ENCODE measurements around the gene ACD.

DNA sequence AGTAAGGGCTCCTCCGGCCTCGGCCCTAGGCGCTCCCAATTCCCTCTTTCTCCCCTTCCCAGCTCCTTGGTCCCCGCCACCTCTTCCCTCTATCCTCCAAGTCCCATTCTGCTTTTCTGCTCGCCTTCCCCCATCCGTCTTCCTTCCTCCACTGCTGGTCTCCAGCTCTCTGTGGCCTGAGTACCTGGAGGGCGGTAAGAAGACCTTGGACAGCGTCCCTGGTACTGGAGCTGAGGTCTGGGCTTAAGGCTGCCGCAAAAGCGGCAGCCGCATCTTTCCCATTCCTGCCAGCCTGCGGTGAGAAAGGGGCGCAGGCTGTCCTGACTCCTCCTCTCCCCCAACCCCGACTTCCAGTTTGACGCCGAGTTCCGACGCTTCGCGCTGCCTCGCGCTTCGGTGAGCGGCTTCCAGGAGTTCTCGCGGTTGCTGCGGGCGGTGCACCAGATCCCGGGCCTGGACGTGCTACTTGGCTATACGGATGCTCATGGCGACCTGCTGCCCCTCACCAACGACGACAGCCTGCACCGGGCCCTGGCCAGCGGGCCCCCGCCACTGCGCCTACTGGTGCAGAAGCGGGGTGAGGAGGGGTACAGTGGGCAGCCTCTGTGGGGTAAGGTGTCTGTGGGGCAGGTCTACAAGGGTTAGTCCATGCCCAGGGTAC lies 1.2 kb upstream of the ACD start:
- no peak for TF ChIP-seq ATF3 (IDR thresholded peaks at IDR 0.05; ENCODE audit: insufficient read depth, low read depth, low read length)
- no peak for TF ChIP-seq TEAD4 (IDR thresholded peaks at IDR 0.05; ENCODE audit: low read depth, low read length)
- TF ChIP-seq YY1 (IDR thresholded peaks at IDR 0.05; ENCODE audit: low read depth, low read length): no peak
- TF ChIP-seq, protein P1, sequence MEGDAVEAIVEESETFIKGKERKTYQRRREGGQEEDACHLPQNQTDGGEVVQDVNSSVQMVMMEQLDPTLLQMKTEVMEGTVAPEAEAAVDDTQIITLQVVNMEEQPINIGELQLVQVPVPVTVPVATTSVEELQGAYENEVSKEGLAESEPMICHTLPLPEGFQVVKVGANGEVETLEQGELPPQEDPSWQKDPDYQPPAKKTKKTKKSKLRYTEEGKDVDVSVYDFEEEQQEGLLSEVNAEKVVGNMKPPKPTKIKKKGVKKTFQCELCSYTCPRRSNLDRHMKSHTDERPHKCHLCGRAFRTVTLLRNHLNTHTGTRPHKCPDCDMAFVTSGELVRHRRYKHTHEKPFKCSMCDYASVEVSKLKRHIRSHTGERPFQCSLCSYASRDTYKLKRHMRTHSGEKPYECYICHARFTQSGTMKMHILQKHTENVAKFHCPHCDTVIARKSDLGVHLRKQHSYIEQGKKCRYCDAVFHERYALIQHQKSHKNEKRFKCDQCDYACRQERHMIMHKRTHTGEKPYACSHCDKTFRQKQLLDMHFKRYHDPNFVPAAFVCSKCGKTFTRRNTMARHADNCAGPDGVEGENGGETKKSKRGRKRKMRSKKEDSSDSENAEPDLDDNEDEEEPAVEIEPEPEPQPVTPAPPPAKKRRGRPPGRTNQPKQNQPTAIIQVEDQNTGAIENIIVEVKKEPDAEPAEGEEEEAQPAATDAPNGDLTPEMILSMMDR (IDR thresholded peaks at IDR 0.05; ENCODE audit: control extremely low read depth in 1 of 3, insufficient read depth in 1 of 3, low read depth in 1 of 3, low read length in 3 of 3): no peak
